SK-N-MC (cell line): ENCODE data around the gene IFI6.

ENCODE experiments used
- EZH2 ChIP-seq: fragments of 200-600 bp; sonication (generic); IDR thresholded peaks from one replicate; pipeline ENCODE4 v1.6.1; 2017; ENCODE audit warnings: antibody characterized with exemption
- POLR2AphosphoS5 ChIP-seq: IDR thresholded peaks from 2 replicates; pipeline ENCODE4 v1.6.1; 2012; ENCODE audit warnings: mild to moderate bottlenecking, low read depth, low read length, borderline replicate concordance

- TF ChIP-seq EZH2 (no peak), POLR2AphosphoS5 (no peak)
Observed at GRCh38 chr1:27652111-27652864, 19.7 kb downstream of the IFI6 start.
